HAP-1 (cell line): ENCODE results near the gene PRDM16.
A peak's percentile ranks its signal among the peaks of the same experiment; 100 is the strongest.

Source experiments
- DNase-seq, 2 experiments: peaks; one replicate each; pipeline ENCODE4 v3.0.0-alpha.2; 2016 to 2020; ENCODE audit warnings: low spot score in 2 of 2
- H3K27me3 ChIP-seq: fragments of 250-450 bp; sonication (Bioruptor Pico); 2 replicates; pipeline ENCODE4 v1.5.1; 2020; ENCODE audit warnings: low read depth, mild to moderate bottlenecking, moderate library complexity
- H3K36me3 ChIP-seq: fragments of 250-450 bp; sonication (Bioruptor Pico); replicated peaks from 2 replicates; pipeline ENCODE4 v1.5.1; 2020; ENCODE audit warnings: mild to moderate bottlenecking
- H3K4me1 ChIP-seq: fragments of 250-450 bp; sonication (Bioruptor Pico); 2 replicates; pipeline ENCODE4 v1.5.1; 2020; ENCODE audit warnings: mild to moderate bottlenecking
- H3K4me3 ChIP-seq: fragments of 250-450 bp; sonication (Bioruptor Pico); 2 replicates; pipeline ENCODE4 v1.5.1; 2020; ENCODE audit warnings: mild to moderate bottlenecking, moderate library complexity
- H3K9me3 ChIP-seq: fragments of 250-450 bp; sonication (Bioruptor Pico); 2 replicates; pipeline ENCODE4 v1.5.1; 2020; ENCODE audit warnings: mild to moderate bottlenecking, moderate library complexity
- in situ Hi-C: fragments of 300-500 bp; cut with MboI; formaldehyde crosslinking; loops from 3 replicates; pipeline ENCODE4 v1.14.3; 2020; ENCODE audit warnings: low sequenced_read_pairs, inconsistent platforms, mixed read lengths

PRDM16 gene

GRCh38 chr1:3474421-3474820, 405.4 kb downstream of the PRDM16 start:
- Histone ChIP-seq H3K9me3 (no peaks in the 10 kb centered on the region), H3K4me1 (peaks cover 7% of the 10 kb centered on the region), H3K4me3 (no peak overlapping the region), H3K36me3 (no peaks in the 10 kb centered on the region), H3K27me3 (no peaks in the 10 kb centered on the region)
- in situ Hi-C loops = no loop called here
- no peak for DNase-seq

DNA sequence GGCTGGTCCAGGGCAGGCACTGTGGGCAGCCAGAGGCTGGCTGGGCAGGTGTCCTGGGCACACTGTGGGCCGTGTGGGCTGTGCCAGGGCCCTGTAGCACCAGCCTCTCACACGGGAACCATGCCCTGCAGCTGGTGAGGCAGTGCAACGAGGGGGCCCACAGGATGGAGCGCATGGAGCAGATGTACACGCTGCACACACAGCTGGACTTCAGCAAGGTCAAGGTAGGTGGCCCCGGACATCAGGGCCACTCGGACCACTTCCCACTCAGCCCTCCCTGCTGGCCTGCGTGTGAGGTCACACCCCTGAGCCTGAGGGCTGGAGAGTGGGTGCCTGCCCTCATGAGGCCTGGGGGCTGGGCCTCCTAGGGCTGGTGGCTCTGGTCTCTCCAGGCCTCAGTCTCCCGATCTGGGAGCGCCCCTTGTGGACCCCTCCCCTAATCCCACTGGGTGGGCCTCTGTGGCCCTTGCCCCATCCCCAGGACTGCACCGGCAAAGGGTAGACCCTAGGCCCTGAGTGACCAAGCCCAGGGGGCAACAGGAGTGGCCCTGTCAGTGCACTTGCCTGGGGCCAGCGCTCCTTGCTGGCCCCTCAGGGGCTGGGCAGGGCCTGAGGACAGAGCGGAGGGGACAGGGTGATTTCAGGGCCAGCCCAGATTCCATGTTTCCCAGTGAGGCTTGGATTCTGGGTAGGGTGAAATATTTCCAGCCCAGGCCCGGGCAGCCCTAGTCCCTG, 407.0 kb downstream of the PRDM16 start:
- H3K4me3 ChIP-seq = no peak overlapping the region
- no peaks in the 10 kb centered on the region for H3K9me3 ChIP-seq
- H3K36me3 ChIP-seq = no peaks in the 10 kb centered on the region

DNA sequence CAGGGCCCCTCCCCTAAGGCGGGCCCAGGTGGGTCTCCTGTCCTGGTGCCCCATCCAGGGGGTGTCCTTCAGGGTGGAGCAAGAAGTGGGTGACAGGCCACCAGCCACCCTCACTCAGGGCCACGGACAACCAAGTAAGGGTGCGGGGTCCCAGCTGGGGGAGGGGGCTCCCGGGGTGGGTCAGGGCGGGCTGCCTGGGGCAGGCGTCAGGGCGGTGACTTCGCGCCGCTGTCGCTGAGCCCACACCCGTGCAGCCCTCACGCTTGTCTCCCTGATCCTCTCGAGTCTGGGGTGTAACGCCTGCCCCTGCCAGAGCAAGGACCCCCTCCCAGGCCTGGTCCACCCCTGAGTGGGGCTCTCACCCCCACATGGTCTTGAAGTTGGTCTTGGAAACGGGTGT, 407.7 kb downstream of the PRDM16 start:
- H3K4me1 ChIP-seq = no peaks in the 10 kb centered on the region
- H3K9me3 ChIP-seq = no peaks in the 10 kb centered on the region
- H3K36me3 ChIP-seq = no peaks in the 10 kb centered on the region
- H3K4me3 ChIP-seq = no peak overlapping the region
- in situ Hi-C loops = no loop called here
- DNase-seq = no peak
- H3K27me3 ChIP-seq = no peaks in the 10 kb centered on the region

More for the DNA sequence above, 407.0 kb downstream of the PRDM16 start:
- H3K4me1 ChIP-seq = peaks cover 6% of the 10 kb centered on the region
- no peaks in the 10 kb centered on the region for H3K27me3 ChIP-seq
- in situ Hi-C loops = no loop called here
- no peak for DNase-seq

- H3K4me1 ChIP-seq = no peaks in the 10 kb centered on the region
- H3K27me3 ChIP-seq = no peaks in the 10 kb centered on the region
- H3K4me3 ChIP-seq = no peak overlapping the region
- H3K9me3 ChIP-seq = no peaks in the 10 kb centered on the region
- H3K36me3 ChIP-seq = no peaks in the 10 kb centered on the region
- DNase-seq = peak in 1 of 2 experiments; percentile 28
- in situ Hi-C loops = no loop called here
Measured at GRCh38 chr1:3477241-3477995, 408.4 kb downstream of the PRDM16 start.

GRCh38 chr1:3478187-3478586, 409.2 kb downstream of the PRDM16 start:
- DNase-seq = no peak
- Histone ChIP-seq H3K4me1 (no peaks in the 10 kb centered on the region), H3K4me3 (no peak overlapping the region), H3K36me3 (no peaks in the 10 kb centered on the region), H3K9me3 (no peaks in the 10 kb centered on the region), H3K27me3 (no peaks in the 10 kb centered on the region)
- in situ Hi-C loops = no loop called here

- Histone ChIP-seq H3K4me1 (no peaks in the 10 kb centered on the region), H3K4me3 (no peak overlapping the region), H3K36me3 (no peaks in the 10 kb centered on the region), H3K27me3 (no peaks in the 10 kb centered on the region), H3K9me3 (no peaks in the 10 kb centered on the region)
- no peak for DNase-seq
- in situ Hi-C loops = no loop called here
Measured at GRCh38 chr1:3479511-3480368, 410.7 kb downstream of the PRDM16 start.

DNA sequence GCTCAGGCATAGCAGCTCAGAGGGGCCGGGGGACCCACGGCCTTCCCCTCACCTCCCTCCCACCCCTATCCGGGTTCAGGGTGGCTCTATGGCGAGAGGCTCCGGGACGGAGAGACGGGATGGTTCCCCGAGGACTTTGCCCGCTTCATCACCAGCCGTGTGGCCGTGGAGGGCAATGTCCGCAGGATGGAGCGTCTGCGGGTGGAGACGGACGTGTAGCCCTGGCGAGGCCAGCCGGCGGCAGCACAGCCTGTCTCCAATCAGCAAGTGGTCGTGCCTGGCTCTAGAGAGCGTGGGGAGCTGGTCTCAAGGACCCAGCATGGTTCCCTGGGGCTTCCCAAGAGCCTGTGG, 411.3 kb downstream of the PRDM16 start:
- in situ Hi-C loops = no loop called here
- Histone ChIP-seq H3K4me3 (no peak overlapping the region), H3K27me3 (no peaks in the 10 kb centered on the region), H3K4me1 (no peaks in the 10 kb centered on the region), H3K36me3 (no peaks in the 10 kb centered on the region), H3K9me3 (no peaks in the 10 kb centered on the region)
- DNase-seq = no peak

GRCh38 chr1:3481046-3481445, 412.0 kb downstream of the PRDM16 start:
- in situ Hi-C loops = no loop called here

DNA sequence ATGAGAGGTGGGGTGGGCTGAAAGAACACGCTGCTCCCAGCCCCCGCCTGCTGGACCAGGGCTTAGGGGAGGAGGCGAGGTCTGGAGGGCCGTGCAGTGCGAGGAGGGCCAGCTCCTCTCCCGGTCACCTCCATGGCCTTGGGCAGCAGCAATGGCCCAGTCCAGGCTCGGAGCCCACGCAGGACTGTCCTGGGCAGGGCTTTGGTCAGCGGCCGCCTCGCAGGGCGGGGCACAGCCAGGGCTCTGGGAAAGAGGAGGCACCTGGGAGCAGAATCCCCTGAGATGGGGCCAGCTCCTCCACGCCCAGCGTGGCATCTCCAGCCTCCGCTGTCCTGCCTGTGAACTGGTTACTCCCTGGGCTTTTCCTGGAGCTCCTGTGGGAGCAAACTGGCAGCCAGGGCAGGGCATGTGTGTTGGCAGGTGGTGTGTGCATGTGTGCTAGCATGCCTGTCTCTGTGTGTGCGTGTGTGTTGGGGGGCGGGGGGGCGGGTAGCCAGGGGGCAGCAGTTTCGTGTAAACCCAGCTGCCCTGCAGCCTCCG, 412.9 kb downstream of the PRDM16 start:
- Histone ChIP-seq H3K27me3 (0 out of 2 replicates have a peak, but pooled peaks cover 6% of the 10 kb centered on the region), H3K4me3 (no peak overlapping the region), H3K9me3 (no peaks in the 10 kb centered on the region), H3K4me1 (no peaks in the 10 kb centered on the region), H3K36me3 (no peaks in the 10 kb centered on the region)
- no peak for DNase-seq
- in situ Hi-C loops = no loop called here

More at GRCh38 chr1:3481046-3481445, 412.0 kb downstream of the PRDM16 start:
- Histone ChIP-seq H3K27me3 (no peaks in the 10 kb centered on the region), H3K9me3 (no peaks in the 10 kb centered on the region), H3K4me3 (no peak overlapping the region), H3K36me3 (no peaks in the 10 kb centered on the region), H3K4me1 (no peaks in the 10 kb centered on the region)
- no peak for DNase-seq

GRCh38 chr1:3482378-3482849, 413.4 kb downstream of the PRDM16 start:
- DNase-seq = peak in 1 of 2 experiments; percentile 56

GRCh38 chr1:3483380-3483779, 414.4 kb downstream of the PRDM16 start:
- no peak for DNase-seq
- H3K4me1 ChIP-seq = no peaks in the 10 kb centered on the region
- no peaks in the 10 kb centered on the region for H3K36me3 ChIP-seq
- in situ Hi-C loops = no loop called here
- H3K9me3 ChIP-seq = 0 out of 2 replicates have a peak, but pooled peaks cover 1% of the 10 kb centered on the region
- no peak overlapping the region for H3K4me3 ChIP-seq
- 0 out of 2 replicates have a peak, but pooled peaks cover 6% of the 10 kb centered on the region for H3K27me3 ChIP-seq

More at GRCh38 chr1:3482378-3482849, 413.4 kb downstream of the PRDM16 start:
- Histone ChIP-seq H3K9me3 (no peaks in the 10 kb centered on the region), H3K4me1 (no peaks in the 10 kb centered on the region), H3K27me3 (0 out of 2 replicates have a peak, but pooled peaks cover 6% of the 10 kb centered on the region), H3K36me3 (no peaks in the 10 kb centered on the region), H3K4me3 (no peak overlapping the region)
- in situ Hi-C loops = no loop called here

GRCh38 chr1:3483801-3484444, 414.9 kb downstream of the PRDM16 start:
- Histone ChIP-seq H3K4me1 (no peaks in the 10 kb centered on the region), H3K36me3 (no peaks in the 10 kb centered on the region), H3K27me3 (0 out of 2 replicates have a peak, but pooled peaks cover 6% of the 10 kb centered on the region), H3K9me3 (0 out of 2 replicates have a peak, but pooled peaks cover 6% of the 10 kb centered on the region), H3K4me3 (no peak overlapping the region)
- DNase-seq = peak; percentile 47 to 84
- in situ Hi-C loops = no loop called here

GRCh38 chr1:3485016-3485415, 416.0 kb downstream of the PRDM16 start:
- H3K4me1 ChIP-seq = no peaks in the 10 kb centered on the region
- in situ Hi-C loops = no loop called here
- H3K27me3 ChIP-seq = 0 out of 2 replicates have a peak, but pooled peaks cover 6% of the 10 kb centered on the region
- no peak for DNase-seq
- H3K9me3 ChIP-seq = peaks cover 6% of the 10 kb centered on the region; the same call in 1 of the 2 replicates
- no peaks in the 10 kb centered on the region for H3K36me3 ChIP-seq
- no peak overlapping the region for H3K4me3 ChIP-seq
